Measurements from ENCODE around the gene INPP1.

INPP1 gene

GRCh38 chr2:190327867-190328572, 15.4 kb upstream of the INPP1 start:
- Histone ChIP-seq H3K27ac (no peak overlapping the region), H2AFZ (ENCODE audit: low read depth) (no peak overlapping the region), H3K4me2 (no peak overlapping the region), H3K36me3 (ENCODE audit: insufficient read depth) (no peaks in the 10 kb centered on the region), H3K9ac (no peak overlapping the region), H3K4me3 (IDR thresholded peaks at IDR 0.05; ENCODE audit: insufficient read depth, low read depth, low read length) (no peak overlapping the region), H3K79me2 (ENCODE audit: insufficient read depth, low read depth) (no peaks in the 10 kb centered on the region), H4K20me1 (ENCODE audit: insufficient read depth) (no peaks in the 10 kb centered on the region), H3K27me3 (ENCODE audit: insufficient read depth, low read depth) (no peaks in the 10 kb centered on the region), H3K4me1 (ENCODE audit: low read depth, poor library complexity, severe bottlenecking) (no peaks in the 10 kb centered on the region)
- no peak for TF ChIP-seq CTCF (conservative IDR thresholded peaks at IDR 0.05; ENCODE audit: low read depth, low read length)

GRCh38 chr2:190328573-190329147, 14.7 kb upstream of the INPP1 start:
- Histone ChIP-seq H3K9ac (no peak overlapping the region), H4K20me1 (ENCODE audit: insufficient read depth) (no peaks in the 10 kb centered on the region), H3K4me1 (ENCODE audit: low read depth, poor library complexity, severe bottlenecking) (no peaks in the 10 kb centered on the region), H2AFZ (ENCODE audit: low read depth) (no peak overlapping the region), H3K4me2 (no peak overlapping the region), H3K36me3 (ENCODE audit: insufficient read depth) (no peaks in the 10 kb centered on the region), H3K79me2 (ENCODE audit: insufficient read depth, low read depth) (no peaks in the 10 kb centered on the region), H3K4me3 (IDR thresholded peaks at IDR 0.05; ENCODE audit: insufficient read depth, low read depth, low read length) (no peak overlapping the region), H3K27me3 (ENCODE audit: insufficient read depth, low read depth) (no peaks in the 10 kb centered on the region), H3K27ac (no peak overlapping the region)
- no peak for TF ChIP-seq CTCF (conservative IDR thresholded peaks at IDR 0.05; ENCODE audit: low read depth, low read length)

- H3K27ac ChIP-seq: no peak overlapping the region
- no peaks in the 10 kb centered on the region for H3K27me3 ChIP-seq (ENCODE audit: insufficient read depth, low read depth)
- TF ChIP-seq CTCF (conservative IDR thresholded peaks at IDR 0.05; ENCODE audit: low read depth, low read length): no peak
- H3K79me2 ChIP-seq (ENCODE audit: insufficient read depth, low read depth): no peaks in the 10 kb centered on the region
- H3K4me3 ChIP-seq (IDR thresholded peaks at IDR 0.05; ENCODE audit: insufficient read depth, low read depth, low read length): no peak overlapping the region
- H3K4me2 ChIP-seq: no peak overlapping the region
- H2AFZ ChIP-seq (ENCODE audit: low read depth): no peak overlapping the region
- H3K9ac ChIP-seq: no peak overlapping the region
- no peaks in the 10 kb centered on the region for H3K36me3 ChIP-seq (ENCODE audit: insufficient read depth)
- H3K4me1 ChIP-seq (ENCODE audit: low read depth, poor library complexity, severe bottlenecking): no peaks in the 10 kb centered on the region
- no peaks in the 10 kb centered on the region for H4K20me1 ChIP-seq (ENCODE audit: insufficient read depth)
Measured at GRCh38 chr2:190333395-190333794, 10.0 kb upstream of the INPP1 start.

- Histone ChIP-seq H3K36me3 (ENCODE audit: insufficient read depth) (no peaks in the 10 kb centered on the region), H3K27me3 (ENCODE audit: insufficient read depth, low read depth) (no peaks in the 10 kb centered on the region), H3K9ac (no peak overlapping the region), H2AFZ (ENCODE audit: low read depth) (no peak overlapping the region), H3K4me1 (ENCODE audit: low read depth, poor library complexity, severe bottlenecking) (no peaks in the 10 kb centered on the region), H3K4me3 (IDR thresholded peaks at IDR 0.05; ENCODE audit: insufficient read depth, low read depth, low read length) (no peak overlapping the region), H3K79me2 (ENCODE audit: insufficient read depth, low read depth) (no peaks in the 10 kb centered on the region), H4K20me1 (ENCODE audit: insufficient read depth) (no peaks in the 10 kb centered on the region), H3K4me2 (no peak overlapping the region), H3K27ac (no peak overlapping the region)
- no peak for TF ChIP-seq CTCF (conservative IDR thresholded peaks at IDR 0.05; ENCODE audit: low read depth, low read length)
Measured at GRCh38 chr2:190333928-190334327, 9.5 kb upstream of the INPP1 start.
